Measurements from ENCODE around the gene ZNF200.

DNA sequence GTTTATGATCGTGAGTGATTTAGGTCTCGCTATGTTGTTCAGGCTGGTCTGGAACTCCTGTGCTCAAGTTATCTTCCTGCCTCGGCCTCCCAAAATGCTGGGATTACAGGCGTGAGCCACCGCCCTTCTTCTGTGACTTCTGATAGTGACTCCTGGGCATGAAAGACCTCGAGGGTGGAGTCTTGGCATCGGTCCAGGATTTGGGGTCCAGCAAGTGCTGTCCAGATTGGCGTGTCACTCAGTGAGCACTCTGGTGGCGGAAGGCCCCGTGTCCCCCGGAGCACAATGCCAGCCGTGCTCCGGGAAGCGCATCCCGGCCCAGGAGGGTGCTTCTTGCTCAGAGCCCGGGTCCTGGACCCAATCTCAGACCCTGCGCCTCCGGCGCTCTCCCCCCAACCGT, 40.2 kb downstream of the ZNF200 start:
- no peak for TF ChIP-seq RAD21 (IDR thresholded peaks at IDR 0.05; ENCODE audit: low read length)
- TF ChIP-seq, protein P1, sequence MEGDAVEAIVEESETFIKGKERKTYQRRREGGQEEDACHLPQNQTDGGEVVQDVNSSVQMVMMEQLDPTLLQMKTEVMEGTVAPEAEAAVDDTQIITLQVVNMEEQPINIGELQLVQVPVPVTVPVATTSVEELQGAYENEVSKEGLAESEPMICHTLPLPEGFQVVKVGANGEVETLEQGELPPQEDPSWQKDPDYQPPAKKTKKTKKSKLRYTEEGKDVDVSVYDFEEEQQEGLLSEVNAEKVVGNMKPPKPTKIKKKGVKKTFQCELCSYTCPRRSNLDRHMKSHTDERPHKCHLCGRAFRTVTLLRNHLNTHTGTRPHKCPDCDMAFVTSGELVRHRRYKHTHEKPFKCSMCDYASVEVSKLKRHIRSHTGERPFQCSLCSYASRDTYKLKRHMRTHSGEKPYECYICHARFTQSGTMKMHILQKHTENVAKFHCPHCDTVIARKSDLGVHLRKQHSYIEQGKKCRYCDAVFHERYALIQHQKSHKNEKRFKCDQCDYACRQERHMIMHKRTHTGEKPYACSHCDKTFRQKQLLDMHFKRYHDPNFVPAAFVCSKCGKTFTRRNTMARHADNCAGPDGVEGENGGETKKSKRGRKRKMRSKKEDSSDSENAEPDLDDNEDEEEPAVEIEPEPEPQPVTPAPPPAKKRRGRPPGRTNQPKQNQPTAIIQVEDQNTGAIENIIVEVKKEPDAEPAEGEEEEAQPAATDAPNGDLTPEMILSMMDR (IDR thresholded peaks at IDR 0.05): no peak
- no peak for TF ChIP-seq MEF2A (IDR thresholded peaks at IDR 0.05; ENCODE audit: borderline replicate concordance, low read depth)
- TF ChIP-seq FOXM1 (IDR thresholded peaks at IDR 0.05; ENCODE audit: low read depth): no peak
- no peak for TF ChIP-seq RCOR1 (IDR thresholded peaks at IDR 0.05; ENCODE audit: low read length)
- no peak for TF ChIP-seq NFIC (IDR thresholded peaks at IDR 0.05; ENCODE audit: borderline replicate concordance)
- no peak for TF ChIP-seq JUND (IDR thresholded peaks at IDR 0.05)
